ENCODE measurements around the gene CLEC2A. TPM values are rescaled to one million over a fixed set of nuclear protein-coding genes. Genes with fewer than 3 reads are reported as not detected.
A peak's percentile ranks its signal among the peaks of the same experiment; 100 is the strongest.

Gene CLEC2A
- total and polyA plus RNA-seq, 2 donors, result 0.11 TPM; not detected in 1

- H3K36me3 ChIP-seq (ENCODE audit: control insufficient read depth in 2 of 2, insufficient read depth in 2 of 2, low read length in 1 of 2), result no peaks in the 10 kb centered on the region
- peaks cover 3 to 23% of the 10 kb centered on the region in 2 donors for H3K9me3 ChIP-seq (ENCODE audit: control insufficient read depth in 2 of 2, insufficient read depth in 1 of 2, low read length in 1 of 2)
- peak in 5 of 9 donors; percentile 11 to 70 (median 19) for DNase-seq (ENCODE audit: low read depth in 6 of 9, low spot score in 9 of 9)
- WGBS, result 25% methylated on average over 2 of the region's 2 CpGs
- peak overlapping the region in 1 of 2 donors; percentile 56 for H3K27ac ChIP-seq (ENCODE audit: low read depth in 1 of 2, low read length in 1 of 2)
- H3K4me1 ChIP-seq (ENCODE audit: control insufficient read depth in 2 of 2, insufficient read depth in 2 of 2, low read length in 2 of 2), result no peaks in the 10 kb centered on the region
- no peaks in the 10 kb centered on the region for H3K27me3 ChIP-seq (ENCODE audit: control insufficient read depth in 2 of 2, insufficient read depth in 1 of 2, low read length in 1 of 2)
- H3K4me3 ChIP-seq (ENCODE audit: low read length in 2 of 2), result no peak overlapping the region
These were observed 25.3 kb downstream of the CLEC2A start for GRCh38 chr12:9906873-9907272.

- 93% methylated on average over 7 of the region's 7 CpGs for WGBS
These were observed 29.5 kb downstream of the CLEC2A start for GRCh38 chr12:9902539-9903228.

GRCh38 chr12:9900930-9901329 lies 31.2 kb downstream of the CLEC2A start:
- Histone ChIP-seq H3K36me3 (ENCODE audit: control insufficient read depth in 2 of 2, insufficient read depth in 2 of 2, low read length in 1 of 2) (no peaks in the 10 kb centered on the region), H3K4me3 (ENCODE audit: low read length in 2 of 2) (no peak overlapping the region), H3K27me3 (ENCODE audit: control insufficient read depth in 2 of 2, insufficient read depth in 1 of 2, low read length in 1 of 2) (no peaks in the 10 kb centered on the region), H3K27ac (ENCODE audit: low read depth in 1 of 2, low read length in 1 of 2) (no peak overlapping the region), H3K9me3 (ENCODE audit: control insufficient read depth in 2 of 2, insufficient read depth in 1 of 2, low read length in 1 of 2) (peaks cover 0 to 10% of the 10 kb centered on the region in 2 donors), H3K4me1 (ENCODE audit: control insufficient read depth in 2 of 2, insufficient read depth in 2 of 2, low read length in 2 of 2) (no peaks in the 10 kb centered on the region)
- WGBS, result 98% methylated on average over 2 of the region's 2 CpGs
- no peak for DNase-seq (ENCODE audit: low read depth in 6 of 9, low spot score in 9 of 9)

More at GRCh38 chr12:9902539-9903228, 29.5 kb downstream of the CLEC2A start:
- Histone ChIP-seq H3K36me3 (ENCODE audit: control insufficient read depth in 2 of 2, insufficient read depth in 2 of 2, low read length in 1 of 2) (no peaks in the 10 kb centered on the region), H3K27ac (ENCODE audit: low read depth in 1 of 2, low read length in 1 of 2) (no peak overlapping the region), H3K27me3 (ENCODE audit: control insufficient read depth in 2 of 2, insufficient read depth in 1 of 2, low read length in 1 of 2) (no peaks in the 10 kb centered on the region), H3K4me3 (ENCODE audit: low read length in 2 of 2) (no peak overlapping the region), H3K4me1 (ENCODE audit: control insufficient read depth in 2 of 2, insufficient read depth in 2 of 2, low read length in 2 of 2) (no peaks in the 10 kb centered on the region), H3K9me3 (ENCODE audit: control insufficient read depth in 2 of 2, insufficient read depth in 1 of 2, low read length in 1 of 2) (peaks cover 0 to 10% of the 10 kb centered on the region in 2 donors)
- DNase-seq (ENCODE audit: low read depth in 6 of 9, low spot score in 9 of 9), result no peak

- Histone ChIP-seq H3K36me3 (ENCODE audit: control insufficient read depth in 2 of 2, insufficient read depth in 2 of 2, low read length in 1 of 2) (no peaks in the 10 kb centered on the region), H3K4me1 (ENCODE audit: control insufficient read depth in 2 of 2, insufficient read depth in 2 of 2, low read length in 2 of 2) (no peaks in the 10 kb centered on the region), H3K27ac (ENCODE audit: low read depth in 1 of 2, low read length in 1 of 2) (no peak overlapping the region), H3K4me3 (ENCODE audit: low read length in 2 of 2) (no peak overlapping the region), H3K27me3 (ENCODE audit: control insufficient read depth in 2 of 2, insufficient read depth in 1 of 2, low read length in 1 of 2) (no peaks in the 10 kb centered on the region), H3K9me3 (ENCODE audit: control insufficient read depth in 2 of 2, insufficient read depth in 1 of 2, low read length in 1 of 2) (peaks cover 0 to 10% of the 10 kb centered on the region in 2 donors)
- DNase-seq (ENCODE audit: low read depth in 6 of 9, low spot score in 9 of 9), result no peak
- WGBS, result over 99% methylated on average over 2 of the region's 2 CpGs
These were observed 33.0 kb downstream of the CLEC2A start for GRCh38 chr12:9899209-9899608.

- Histone ChIP-seq H3K4me1 (ENCODE audit: control insufficient read depth in 2 of 2, insufficient read depth in 2 of 2, low read length in 2 of 2) (no peaks in the 10 kb centered on the region), H3K36me3 (ENCODE audit: control insufficient read depth in 2 of 2, insufficient read depth in 2 of 2, low read length in 1 of 2) (no peaks in the 10 kb centered on the region), H3K27me3 (ENCODE audit: control insufficient read depth in 2 of 2, insufficient read depth in 1 of 2, low read length in 1 of 2) (no peaks in the 10 kb centered on the region), H3K27ac (ENCODE audit: low read depth in 1 of 2, low read length in 1 of 2) (no peak overlapping the region), H3K4me3 (ENCODE audit: low read length in 2 of 2) (no peak overlapping the region), H3K9me3 (ENCODE audit: control insufficient read depth in 2 of 2, insufficient read depth in 1 of 2, low read length in 1 of 2) (peaks cover 0 to 6% of the 10 kb centered on the region in 2 donors)
- 93% methylated on average over 6 of the region's 6 CpGs for WGBS
- DNase-seq (ENCODE audit: low read depth in 6 of 9, low spot score in 9 of 9), result no peak
These were observed 34.6 kb downstream of the CLEC2A start for GRCh38 chr12:9897535-9897934.

- no peaks in the 10 kb centered on the region for H3K36me3 ChIP-seq (ENCODE audit: control insufficient read depth in 2 of 2, insufficient read depth in 2 of 2, low read length in 1 of 2)
- 93% methylated on average over 6 of the region's 6 CpGs for WGBS
These were observed 36.8 kb downstream of the CLEC2A start for GRCh38 chr12:9895215-9895971.

GRCh38 chr12:9888665-9889273 lies 43.4 kb downstream of the CLEC2A start:
- no peak for DNase-seq (ENCODE audit: low read depth in 6 of 9, low spot score in 9 of 9)
- H3K4me3 ChIP-seq (ENCODE audit: low read length in 2 of 2), result no peak overlapping the region
- no peaks in the 10 kb centered on the region for H3K36me3 ChIP-seq (ENCODE audit: control insufficient read depth in 2 of 2, insufficient read depth in 2 of 2, low read length in 1 of 2)
- peaks cover 0 to 3% of the 10 kb centered on the region in 2 donors for H3K9me3 ChIP-seq (ENCODE audit: control insufficient read depth in 2 of 2, insufficient read depth in 1 of 2, low read length in 1 of 2)
- H3K27ac ChIP-seq (ENCODE audit: low read depth in 1 of 2, low read length in 1 of 2), result no peak overlapping the region
- WGBS, result 82% methylated on average over 4 of the region's 4 CpGs
- no peaks in the 10 kb centered on the region for H3K27me3 ChIP-seq (ENCODE audit: control insufficient read depth in 2 of 2, insufficient read depth in 1 of 2, low read length in 1 of 2)
- no peaks in the 10 kb centered on the region for H3K4me1 ChIP-seq (ENCODE audit: control insufficient read depth in 2 of 2, insufficient read depth in 2 of 2, low read length in 2 of 2)

More at GRCh38 chr12:9895215-9895971, 36.8 kb downstream of the CLEC2A start:
- Histone ChIP-seq H3K4me3 (ENCODE audit: low read length in 2 of 2) (no peak overlapping the region), H3K27me3 (ENCODE audit: control insufficient read depth in 2 of 2, insufficient read depth in 1 of 2, low read length in 1 of 2) (no peaks in the 10 kb centered on the region), H3K27ac (ENCODE audit: low read depth in 1 of 2, low read length in 1 of 2) (no peak overlapping the region), H3K4me1 (ENCODE audit: control insufficient read depth in 2 of 2, insufficient read depth in 2 of 2, low read length in 2 of 2) (no peaks in the 10 kb centered on the region), H3K9me3 (ENCODE audit: control insufficient read depth in 2 of 2, insufficient read depth in 1 of 2, low read length in 1 of 2) (no peaks in the 10 kb centered on the region)
- DNase-seq (ENCODE audit: low read depth in 6 of 9, low spot score in 9 of 9), result no peak

GRCh38 chr12:9883175-9883574 lies 49.0 kb downstream of the CLEC2A start:
- Histone ChIP-seq H3K27me3 (ENCODE audit: control insufficient read depth in 2 of 2, insufficient read depth in 1 of 2, low read length in 1 of 2) (no peaks in the 10 kb centered on the region), H3K27ac (ENCODE audit: low read depth in 1 of 2, low read length in 1 of 2) (no peak overlapping the region), H3K4me1 (ENCODE audit: control insufficient read depth in 2 of 2, insufficient read depth in 2 of 2, low read length in 2 of 2) (no peaks in the 10 kb centered on the region), H3K36me3 (ENCODE audit: control insufficient read depth in 2 of 2, insufficient read depth in 2 of 2, low read length in 1 of 2) (no peaks in the 10 kb centered on the region), H3K4me3 (ENCODE audit: low read length in 2 of 2) (no peak overlapping the region), H3K9me3 (ENCODE audit: control insufficient read depth in 2 of 2, insufficient read depth in 1 of 2, low read length in 1 of 2) (peaks cover 0 to 3% of the 10 kb centered on the region in 2 donors)
- no peak for DNase-seq (ENCODE audit: low read depth in 6 of 9, low spot score in 9 of 9)

- DNase-seq (ENCODE audit: low read depth in 6 of 9, low spot score in 9 of 9), result no peak
- WGBS, result 96% methylated on average over 5 of the region's 5 CpGs
- Histone ChIP-seq H3K27ac (ENCODE audit: low read depth in 1 of 2, low read length in 1 of 2) (no peak overlapping the region), H3K36me3 (ENCODE audit: control insufficient read depth in 2 of 2, insufficient read depth in 2 of 2, low read length in 1 of 2) (no peaks in the 10 kb centered on the region), H3K4me1 (ENCODE audit: control insufficient read depth in 2 of 2, insufficient read depth in 2 of 2, low read length in 2 of 2) (no peaks in the 10 kb centered on the region), H3K4me3 (ENCODE audit: low read length in 2 of 2) (no peak overlapping the region), H3K9me3 (ENCODE audit: control insufficient read depth in 2 of 2, insufficient read depth in 1 of 2, low read length in 1 of 2) (no peaks in the 10 kb centered on the region), H3K27me3 (ENCODE audit: control insufficient read depth in 2 of 2, insufficient read depth in 1 of 2, low read length in 1 of 2) (no peaks in the 10 kb centered on the region)
These were observed 50.2 kb downstream of the CLEC2A start for GRCh38 chr12:9881988-9882387.

Data from thymus (tissue), 11 donors.